A549 (cell line): Measurements from ENCODE around the gene NRIP3. TPM values are rescaled to one million over a fixed set of nuclear protein-coding genes. Genes with fewer than 3 reads are reported as not detected.

Source experiments
- ATAC-seq, 2 experiments: fragments of 200-7000 bp in 1 of 2; fragments of >200 bp in 1 of 2; cut with Nextera tagmentation in 1 of 2; cut with Tn5 transposase in 1 of 2; 3 replicates each; pipeline versions ENCODE4 v1.8.0 to v1.9.1; 2018 to 2020; ENCODE audit warnings: mild to moderate bottlenecking in 1 of 2, moderate library complexity in 1 of 2
- CTCF ChIA-PET: fragments of 300-600 bp; sonication (Branson Sonifier 250); formaldehyde crosslinking; extraction: SDS; loops from one replicate; lab custom pipeline; 2021; ENCODE audit warnings: antibody characterized with exemption, inconsistent platforms; lab: Yijun Ruan, JAX
- POLR2A ChIA-PET: fragments of 350-600 bp; formaldehyde crosslinking; extraction: SDS; loops from one replicate; lab custom pipeline; 2021; ENCODE audit warnings: antibody characterized with exemption, inconsistent platforms; lab: Yijun Ruan, JAX
- DNase-seq, 2 experiments: peaks; one replicate each; pipeline versions ENCODE4 v3.0.0 to v3.0.0-alpha.2; 2011 to 2016; ENCODE audit warnings: low read depth in 1 of 2, low spot score in 1 of 2
- FAIRE-seq: peaks from 2 replicates; lab custom pipeline; 2011; peaks lifted over from hg19 to GRCh38; lab: Jason Lieb, UNC
- H3K27ac ChIP-seq, 2 experiments: fragments of >200 bp; sonication (Bioruptor Twin); formaldehyde crosslinking; 3 replicates each; pipeline ENCODE4 v1.5.1; 2016 to 2017
- H3K4me1 ChIP-seq: fragments of >200 bp; sonication (Bioruptor Twin); formaldehyde crosslinking; 3 replicates; pipeline ENCODE4 v1.6.1; 2016
- H3K4me2 ChIP-seq: fragments of >200 bp; sonication (Bioruptor Twin); formaldehyde crosslinking; 3 replicates; pipeline ENCODE4 v1.6.1; 2016
- H3K4me3 ChIP-seq: fragments of >200 bp; sonication (Bioruptor Twin); formaldehyde crosslinking; 3 replicates; pipeline ENCODE4 v1.5.1; 2016
- H3K9me3 ChIP-seq: fragments of >200 bp; sonication (Bioruptor Twin); formaldehyde crosslinking; 3 replicates; pipeline ENCODE4 v1.6.1; 2016
- ATOH8 ChIP-seq: fragments of 250-450 bp; sonication (Bioruptor Pico); IDR thresholded peaks from 2 replicates; pipeline ENCODE4 v1.5.0; 2020; ENCODE audit warnings: low read depth, mild to moderate bottlenecking, moderate library complexity
- CBX2 ChIP-seq: fragments of 200-600 bp; sonication (generic); IDR thresholded peaks from 2 replicates; pipeline ENCODE4 v1.6.1; 2016; ENCODE audit warnings: low read depth, mild to moderate bottlenecking, borderline replicate concordance
- CHD4 ChIP-seq: fragments of 200-600 bp; sonication (generic); IDR thresholded peaks from 2 replicates; pipeline ENCODE4 v1.6.1; 2016; ENCODE audit warnings: antibody characterized with exemption, mild to moderate bottlenecking, borderline replicate concordance
- CTCF ChIP-seq: fragments of >200 bp; sonication (Bioruptor Twin); formaldehyde crosslinking; IDR thresholded peaks from 3 replicates; pipeline ENCODE4 v1.5.1; 2016
- EP300 ChIP-seq, 2 experiments: fragments of >200 bp; sonication (Bioruptor Twin); formaldehyde crosslinking; IDR thresholded peaks; 2 replicates in 1 of 2; 3 replicates in 1 of 2; pipeline ENCODE4 v1.6.1; 2016 to 2017
- FOSB ChIP-seq: fragments of 250-450 bp; sonication (Bioruptor Pico); IDR thresholded peaks from 2 replicates; pipeline ENCODE4 v1.5.0; 2020; ENCODE audit warnings: mild to moderate bottlenecking, moderate library complexity
- FOXS1 ChIP-seq: fragments of 250-450 bp; sonication (Bioruptor Pico); IDR thresholded peaks from 2 replicates; pipeline ENCODE4 v1.5.0; 2020; ENCODE audit warnings: mild to moderate bottlenecking, moderate library complexity
- GATA3 ChIP-seq: IDR thresholded peaks from 2 replicates; pipeline ENCODE4 v1.6.1; 2012; ENCODE audit warnings: borderline replicate concordance
- HDAC2 ChIP-seq: fragments of 200-600 bp; sonication (generic); IDR thresholded peaks from 2 replicates; pipeline ENCODE4 v1.6.1; 2016
- HEYL ChIP-seq: fragments of 250-450 bp; sonication (Bioruptor Pico); IDR thresholded peaks from 2 replicates; pipeline ENCODE4 v1.8.0; 2021; ENCODE audit warnings: mild to moderate bottlenecking, moderate library complexity
- HOXA7 ChIP-seq: fragments of 250-450 bp; sonication (Bioruptor Pico); IDR thresholded peaks from 2 replicates; pipeline ENCODE4 v1.5.0; 2020; ENCODE audit warnings: mild to moderate bottlenecking, moderate library complexity
- HOXB13 ChIP-seq: fragments of 250-450 bp; sonication (Bioruptor Pico); IDR thresholded peaks from 2 replicates; pipeline ENCODE4 v1.5.0; 2020; ENCODE audit warnings: low read depth, mild to moderate bottlenecking, moderate library complexity
- HOXB5 ChIP-seq: fragments of 250-450 bp; sonication (Bioruptor Pico); IDR thresholded peaks from 2 replicates; pipeline ENCODE4 v1.5.0; 2020; ENCODE audit warnings: mild to moderate bottlenecking, moderate library complexity
- JUN ChIP-seq, 2 experiments: fragments of >200 bp; sonication (Bioruptor Twin); formaldehyde crosslinking; IDR thresholded peaks; 2 replicates in 1 of 2; 3 replicates in 1 of 2; pipeline ENCODE4 v1.6.1; 2016 to 2017
- KDM5A ChIP-seq: fragments of 200-600 bp; sonication (generic); IDR thresholded peaks from 2 replicates; pipeline ENCODE4 v1.6.1; 2016; ENCODE audit warnings: antibody characterized with exemption, mild to moderate bottlenecking
- MAZ ChIP-seq: fragments of 150-350 bp; IDR thresholded peaks from 2 replicates; pipeline ENCODE4 v1.6.1; 2014; ENCODE audit warnings: antibody characterized with exemption, low read depth, low read length, borderline replicate concordance
- MYC ChIP-seq: IDR thresholded peaks from 2 replicates; pipeline ENCODE4 v1.6.1; 2012; ENCODE audit warnings: mild to moderate bottlenecking, inconsistent platforms, low read length, improper control_type of control experiment, borderline replicate concordance
- NFE2L2 ChIP-seq: fragments of 150-350 bp; conservative IDR thresholded peaks from 2 replicates; pipeline ENCODE4 v1.6.1; 2014; ENCODE audit warnings: low read length
- RAD21 ChIP-seq, 2 experiments: fragments of >200 bp in 1 of 2; sonication (Bioruptor Twin) in 1 of 2; formaldehyde crosslinking in 1 of 2; IDR thresholded peaks in 1 of 2; conservative IDR thresholded peaks in 1 of 2; 2 replicates in 1 of 2; 3 replicates in 1 of 2; pipeline ENCODE4 v1.6.1; 2012 to 2018; ENCODE audit warnings: inconsistent platforms in 1 of 2
- RARB ChIP-seq: fragments of 250-450 bp; sonication (Bioruptor Pico); IDR thresholded peaks from 2 replicates; pipeline ENCODE4 v1.8.0; 2021; ENCODE audit warnings: mild to moderate bottlenecking, moderate library complexity
- REST ChIP-seq: fragments of 200-600 bp; sonication (generic); IDR thresholded peaks from 2 replicates; pipeline ENCODE4 v1.6.1; 2016; ENCODE audit warnings: antibody characterized with exemption, mild to moderate bottlenecking, moderate library complexity
- SMC3 ChIP-seq: fragments of >200 bp; sonication (Bioruptor Twin); formaldehyde crosslinking; IDR thresholded peaks from 3 replicates; pipeline ENCODE4 v1.6.1; 2018; ENCODE audit warnings: inconsistent platforms
- SREBF2 ChIP-seq: fragments of 450-650 bp; IDR thresholded peaks from 2 replicates; pipeline ENCODE4 v1.6.1; 2014; ENCODE audit warnings: mild to moderate bottlenecking, moderate library complexity
- TP53 ChIP-seq: fragments of 250-450 bp; sonication (Bioruptor Pico); IDR thresholded peaks from 2 replicates; pipeline ENCODE4 v1.5.0; 2021; ENCODE audit warnings: mild to moderate bottlenecking, moderate library complexity
- USF2 ChIP-seq: fragments of 450-650 bp; IDR thresholded peaks from 2 replicates; pipeline ENCODE4 v1.6.1; 2014; ENCODE audit warnings: antibody characterized with exemption
- WGBS: methylation state at CpG from one replicate; pipeline ENCODE4 v1.1.6; 2017; ENCODE audit errors: missing lambda C conversion rate; 5-methylcytosine and 5-hydroxymethylcytosine counted together
- polyA plus RNA-seq, 4 experiments: library from polyadenylated mRNA; depleted of rRNA in 3 of 4; stranded (reverse); fragments of >200 nt; fragmentation: RNase III in 1 of 4; extraction: RNeasy Plus Mini Kit Qiagen cat#74134 plus additional on column Dnase treatment in 1 of 4; gene quantifications; 2 replicates in 3 of 4; 3 replicates in 1 of 4; pipeline ENCODE4 v1.2.3, GENCODE V29; 2011 to 2017

Gene NRIP3
- polyA plus RNA-seq, 2 of the 4 experiments (the other 2 are of a cell fraction), result 0.49 to 1.0 TPM

GRCh38 chr11:8961401-8961800 lies 42.4 kb downstream of the NRIP3 start (continued):
- TF ChIP-seq USF2 (no peak), ATOH8 (CRISPR knock-in tag) (no peak), KDM5A (no peak), HOXB5 (CRISPR knock-in tag) (no peak), CBX2 (no peak), HEYL (CRISPR knock-in tag) (no peak), SMC3 (no peak), TP53 (no peak), GATA3 (no peak)

GRCh38 chr11:8959546-8960166 lies 44.1 kb downstream of the NRIP3 start:
- POLR2A ChIA-PET, result interaction anchor here (0.6 to 1.5 kb wide), 4 partner anchors 48 to 562 kb away, joined by 3 to 20 read pairs (median 6); partner anchors contain the start of gene AKIP1
- Histone ChIP-seq H3K4me2 (peak overlapping the region; percentile 16; the same call in 2 of the 3 replicates), H3K4me3 (no peak overlapping the region), H3K4me1 (peaks cover 20% of the 10 kb centered on the region)
- ATAC-seq (peak; percentile 33 to 44; a peak in 4 of 6 replicates), FAIRE-seq (no peak)
- WGBS, result 14% methylated on average over 2 of the region's 2 CpGs
- CTCF ChIA-PET, result interaction anchor here (0.6 to 4.1 kb wide), 48 partner anchors 9 to 769 kb away, joined by 3 to 63 read pairs (median 4); partner anchors contain the start of genes AKIP1 and ASCL3
- no peak for TF ChIP-seq HOXB13 (CRISPR knock-in tag)
- peak; percentile 71 for TF ChIP-seq CTCF
- peak; percentile 65 for TF ChIP-seq SMC3
- peak; percentile 81 to 82 for TF ChIP-seq RAD21 (conservative IDR thresholded peaks at IDR 0.05 in 1 of 2, IDR thresholded peaks at IDR 0.05 in 1 of 2)
- TF ChIP-seq, all 56 proteins: peak for 3
- Histone ChIP-seq H3K9me3 (no peaks in the 10 kb centered on the region), H3K27ac (peak overlapping the region in 1 of 2 experiments; percentile 34; a peak in 2 of 6 replicates)
- peak; percentile 81 for DNase-seq

GRCh38 chr11:8956860-8957259 lies 46.9 kb downstream of the NRIP3 start:
- Histone ChIP-seq H3K4me3 (no peak overlapping the region), H3K4me1 (peaks cover 8% of the 10 kb centered on the region; the same call in 2 of the 3 replicates), H3K4me2 (no peak overlapping the region), H3K9me3 (no peaks in the 10 kb centered on the region), H3K27ac (no peak overlapping the region)
- no peak for FAIRE-seq
- no peak for ATAC-seq
- WGBS, result 92% methylated on average over 4 of the region's 4 CpGs
- ChIA-PET POLR2A (no interaction called here), CTCF (interaction anchor here (0.8 to 1.5 kb wide), 3 partner anchors 42 to 181 kb away, joined by 3 read pairs; a partner anchor contains a TSS)
- no peak for DNase-seq
- TF ChIP-seq REST, result no peak
- TF ChIP-seq FOSB, result no peak
- TF ChIP-seq FOXS1 (CRISPR knock-in tag), result no peak
- no peak for TF ChIP-seq MYC
- TF ChIP-seq HDAC2, result no peak
- no peak for TF ChIP-seq NFE2L2
- TF ChIP-seq GATA3, result no peak
- TF ChIP-seq JUN (IDR thresholded peaks at IDR 0.05), result no peak
- no peak for TF ChIP-seq CHD4
- no peak for TF ChIP-seq RARB (CRISPR knock-in tag)
- TF ChIP-seq CTCF, result no peak
- TF ChIP-seq SREBF2, result no peak
- TF ChIP-seq HOXB5 (CRISPR knock-in tag), result no peak
- no peak for TF ChIP-seq EP300 (IDR thresholded peaks at IDR 0.05)
- TF ChIP-seq HOXA7 (CRISPR knock-in tag), result no peak
- no peak for TF ChIP-seq MAZ
